Superior temporal gyrus (tissue), 1 donor: ENCODE results near the gene MYO19.
"Not testable (repeated sequence)": the region's sequence is repeated elsewhere in the genome, so short reads cannot be mapped to it uniquely, and the experiment has no call there.

Experiments
- DNase-seq: peaks from one replicate; pipeline ENCODE4 v3.0.0-alpha.2; 2016; ENCODE audit errors: extremely low spot score

The MYO19 gene

DNA sequence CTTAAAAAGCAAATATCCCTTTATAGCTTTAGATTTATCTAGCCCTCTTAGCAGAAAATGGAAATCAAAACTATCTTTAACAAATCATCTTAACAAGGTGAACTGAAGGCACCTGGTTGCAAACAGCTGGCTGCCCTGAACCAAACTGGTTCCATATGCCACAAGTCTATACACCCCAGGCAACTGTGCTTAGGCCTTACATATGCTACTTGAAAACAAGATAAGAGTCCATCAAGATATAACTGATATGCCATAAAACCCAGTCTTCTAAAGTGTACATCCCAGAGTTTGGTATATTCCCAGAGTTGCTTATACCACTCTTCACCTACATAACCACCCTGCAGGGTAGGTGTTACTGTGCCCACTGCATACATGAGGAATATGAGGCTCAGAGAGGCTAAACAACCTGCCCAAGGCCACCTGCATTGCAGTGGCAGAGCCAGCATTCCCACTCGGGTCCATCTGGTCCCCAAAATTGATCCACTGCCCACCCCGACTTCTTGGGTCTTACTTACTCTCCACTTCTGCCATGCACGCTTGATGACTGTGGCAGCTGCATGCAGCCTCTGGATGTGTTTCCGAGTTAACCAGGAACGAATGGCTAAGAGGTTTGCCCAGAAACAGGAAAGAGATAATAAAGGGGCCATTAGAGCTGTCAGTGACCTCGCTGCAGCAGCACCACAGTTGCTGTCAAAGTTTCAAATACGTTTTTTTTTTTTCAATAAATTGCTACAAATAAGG, 35.9 kb downstream of the MYO19 start:
- no peak for DNase-seq

DNA sequence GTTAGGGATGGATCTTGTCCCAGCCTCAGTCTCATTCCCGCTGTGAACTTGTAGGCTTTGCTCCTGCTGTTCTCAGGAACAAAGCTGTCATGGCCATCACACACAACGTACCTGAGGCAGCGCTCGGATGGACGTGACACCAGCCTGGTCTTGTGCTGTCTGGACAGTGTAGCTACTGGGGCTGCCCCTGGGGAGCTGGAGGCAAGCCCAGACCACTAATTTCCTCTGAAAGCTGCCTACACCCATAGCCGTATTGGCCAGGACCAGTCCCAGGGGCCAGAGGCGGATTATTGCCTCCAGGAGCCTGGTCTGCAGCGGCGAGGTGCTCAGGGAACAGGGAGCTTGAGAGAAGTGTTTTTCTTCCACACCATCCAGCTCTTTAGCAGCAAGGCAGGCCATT, 36.5 kb downstream of the MYO19 start:
- no peak for DNase-seq

DNA sequence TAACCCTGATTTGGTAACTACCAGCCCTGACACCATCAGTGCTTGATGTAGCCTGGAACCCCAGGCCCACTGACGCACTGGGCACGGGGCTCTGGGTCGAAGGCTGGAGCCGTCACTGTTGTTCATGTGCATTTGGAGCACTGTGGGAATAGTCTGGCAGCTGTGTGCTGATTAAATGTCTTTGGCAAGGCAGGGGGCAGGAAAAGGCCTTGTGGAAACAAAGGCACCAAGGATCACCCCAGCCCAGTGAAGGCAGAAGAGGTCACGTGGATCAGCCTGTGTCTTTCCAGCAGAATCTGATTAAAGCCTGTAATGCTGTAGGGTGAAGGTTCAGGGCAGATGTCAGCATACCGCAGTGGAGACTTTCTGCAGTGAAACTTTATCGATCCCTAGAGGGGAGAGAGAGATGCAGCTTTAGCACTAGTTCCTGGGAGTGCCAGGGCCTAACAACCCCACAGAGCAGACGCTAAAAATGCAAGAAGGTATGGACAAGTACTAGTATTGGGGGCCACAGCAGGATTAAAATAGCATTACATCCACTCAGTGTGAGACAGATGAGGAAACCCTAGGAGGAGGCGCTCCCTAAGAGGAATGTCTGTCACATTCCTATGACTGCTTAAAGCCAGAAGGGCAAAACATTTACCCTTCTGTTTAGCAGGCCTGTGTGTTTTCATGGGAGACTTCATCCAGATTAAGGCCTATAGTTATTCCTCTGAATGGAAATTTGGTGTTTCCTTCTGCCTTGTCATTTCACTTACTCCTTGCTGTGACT, 38.5 kb downstream of the MYO19 start:
- peak; percentile 74 for DNase-seq

GRCh38 chr17:36495076-36495578, 39.5 kb downstream of the MYO19 start:
- no peak for DNase-seq

- DNase-seq = no peak
Measured at GRCh38 chr17:36494674-36495073, 40.0 kb downstream of the MYO19 start.

GRCh38 chr17:36493956-36494355, 40.7 kb downstream of the MYO19 start:
- DNase-seq = no peak

DNA sequence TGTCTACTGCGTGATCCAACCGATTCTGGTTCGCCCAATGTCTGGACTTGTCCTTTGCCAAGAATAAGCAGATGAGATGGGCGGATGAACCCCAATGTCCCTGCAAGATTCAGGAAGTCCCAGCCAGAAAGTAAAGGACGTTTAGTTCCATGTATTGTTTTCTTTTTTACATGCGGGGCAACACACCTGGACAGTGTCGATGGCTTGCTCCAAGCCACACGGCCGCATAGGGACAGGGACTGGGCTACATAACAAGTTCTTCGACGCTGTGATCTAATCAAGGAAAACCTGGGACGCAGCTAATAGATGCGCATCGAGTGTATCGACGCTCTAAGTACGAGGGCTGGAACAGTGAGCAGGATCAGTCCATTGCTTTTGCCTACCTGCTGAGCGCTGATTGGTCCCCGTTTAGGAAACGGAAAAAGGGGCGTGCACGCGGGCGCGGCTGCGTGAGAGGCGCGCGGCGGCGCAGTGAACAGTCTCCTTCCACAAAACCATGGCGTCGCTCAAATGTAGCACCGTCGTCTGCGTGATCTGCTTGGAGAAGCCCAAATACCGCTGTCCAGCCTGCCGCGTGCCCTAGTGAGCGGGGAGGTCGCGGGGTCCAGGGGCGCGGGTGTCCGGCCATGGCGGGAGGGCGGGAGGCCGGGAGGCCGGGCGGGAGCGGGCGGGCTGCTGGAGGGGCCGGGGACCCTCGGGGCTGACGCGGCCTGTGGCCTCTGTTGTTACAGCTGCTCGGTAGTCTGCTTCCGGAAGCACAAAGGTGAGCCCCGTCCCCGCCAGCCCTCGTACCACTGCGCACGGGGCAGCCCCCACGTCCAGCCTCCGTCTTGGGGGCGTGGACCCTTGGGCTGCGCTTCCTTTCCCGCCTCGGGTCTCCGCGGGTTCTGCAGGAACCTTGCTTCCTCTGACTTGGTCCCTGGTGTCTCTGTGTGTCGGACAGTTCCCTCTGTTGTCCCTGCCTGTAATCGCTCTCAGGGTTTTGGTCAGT, 48.2 kb downstream of the MYO19 start, which contains the start of gene ZNHIT3:
Gene ZNHIT3, plus strand, starts transcription at position 478 of the 991 bp plus-strand sequence. Its CDS starts 19 bp downstream, at position 497.
- DNase-seq = peak; percentile 96

- DNase-seq = no peak
Measured at GRCh38 chr17:36485805-36486203, 48.9 kb downstream of the MYO19 start.

GRCh38 chr17:36485027-36485426, 49.6 kb downstream of the MYO19 start:
- DNase-seq = no peak

- not testable (repeated sequence) for DNase-seq
Measured at GRCh38 chr17:36484021-36484420, 50.6 kb downstream of the MYO19 start.

GRCh38 chr17:36482611-36483504, 51.8 kb downstream of the MYO19 start:
- DNase-seq = peak; percentile 83

GRCh38 chr17:36481829-36482228, 52.8 kb downstream of the MYO19 start:
- no peak for DNase-seq

GRCh38 chr17:36475346-36475970, 59.2 kb downstream of the MYO19 start:
- no peak for DNase-seq

DNA sequence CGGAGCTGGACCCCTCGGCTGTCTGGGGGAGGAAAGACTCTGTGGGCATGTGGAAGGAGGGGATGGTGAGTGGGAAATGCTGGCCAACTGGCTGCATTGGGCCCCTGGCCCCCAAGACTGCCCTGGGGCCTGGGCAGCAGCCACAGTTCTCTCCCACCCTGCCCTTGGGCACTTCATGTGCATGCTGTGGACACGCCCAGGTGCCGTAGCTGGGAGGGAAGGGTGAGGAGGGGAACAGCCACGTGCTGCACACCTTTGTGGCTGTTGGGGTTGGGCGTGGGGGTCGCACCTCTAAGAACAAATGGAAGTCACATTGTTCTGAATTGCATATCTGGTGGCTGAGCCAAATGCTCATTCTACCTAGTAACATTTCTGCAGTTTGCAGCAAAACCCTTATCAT, 60.1 kb downstream of the MYO19 start:
- no peak for DNase-seq

- no peak for DNase-seq
Measured at GRCh38 chr17:36470499-36470898, 64.2 kb downstream of the MYO19 start.

DNA sequence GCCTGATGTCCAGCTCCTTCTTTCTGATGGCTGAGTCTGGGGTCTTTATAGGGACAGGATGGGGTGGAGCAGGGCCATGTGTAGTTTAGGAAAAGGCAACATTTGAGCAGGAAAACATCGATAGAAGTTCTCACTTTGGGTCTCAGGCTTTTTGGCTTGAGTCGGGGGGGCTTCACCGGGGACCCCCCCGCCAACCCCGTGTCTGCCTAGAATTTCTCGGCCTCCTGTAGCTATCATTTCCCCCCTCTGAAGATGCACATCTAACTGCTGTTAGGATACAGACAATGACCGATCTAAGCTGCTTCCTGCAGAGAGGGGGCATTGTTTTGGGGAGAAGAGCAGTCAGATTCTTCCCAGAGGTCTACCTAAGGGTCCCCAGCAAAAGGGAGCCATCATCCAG, 64.9 kb downstream of the MYO19 start:
- no peak for DNase-seq

DNA sequence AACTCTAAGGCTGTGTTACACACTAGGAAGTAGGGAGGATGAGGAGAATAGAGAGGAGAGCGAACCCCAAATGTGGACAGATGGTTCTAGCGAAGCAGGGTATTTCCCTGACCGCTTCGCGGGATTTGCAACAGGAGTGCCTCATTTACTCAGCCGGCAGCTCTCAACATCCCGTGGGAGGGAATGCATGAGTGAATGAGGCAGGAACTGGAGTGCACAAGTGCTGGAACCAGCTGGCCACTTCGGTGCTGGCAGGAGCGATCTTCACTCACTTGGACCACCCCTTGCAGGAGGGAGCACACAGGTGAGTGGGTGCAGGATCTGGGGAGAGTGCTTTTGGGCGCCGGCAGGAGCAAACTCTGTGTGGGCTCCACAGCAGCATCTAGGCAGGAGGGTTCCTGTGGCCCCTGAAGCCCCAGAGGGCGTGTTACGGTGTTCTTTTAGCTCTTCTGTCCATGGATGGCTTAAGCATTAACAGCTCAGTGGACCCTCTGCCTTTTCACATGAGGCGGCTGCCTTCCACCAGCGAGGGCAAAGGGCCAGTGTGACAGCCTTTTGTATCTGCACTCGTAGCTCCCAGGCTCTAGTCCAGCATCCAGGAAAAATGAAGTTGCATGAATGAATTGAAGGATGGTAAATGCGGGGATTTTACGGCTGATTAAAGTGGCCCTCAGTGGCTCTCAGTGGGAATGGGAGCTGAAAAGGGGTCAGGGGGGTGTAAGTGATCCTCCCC, 65.6 kb downstream of the MYO19 start:
- peak; percentile 29 for DNase-seq

DNA sequence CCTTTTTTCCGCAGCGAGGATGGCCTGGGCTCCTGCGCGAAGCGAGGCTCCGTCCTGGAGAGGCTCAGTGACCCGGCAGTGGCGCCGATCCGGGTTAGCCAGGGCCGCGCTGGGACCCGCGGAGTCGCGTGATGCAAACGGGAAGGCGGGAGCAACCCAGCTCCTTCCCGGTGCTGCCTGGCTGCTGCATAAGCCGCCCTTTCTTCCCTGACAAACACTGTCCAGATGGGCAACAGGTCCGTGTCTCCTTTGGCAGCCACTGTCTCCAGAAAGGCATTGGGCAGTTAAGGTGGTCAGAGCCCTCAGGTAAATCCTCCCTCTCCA, 69.9 kb downstream of the MYO19 start:
- DNase-seq = no peak

- no peak for DNase-seq
Measured at GRCh38 chr17:36463916-36464764, 70.5 kb downstream of the MYO19 start.
